PFSK-1 (cell line): Measurements from ENCODE around the gene NFATC2IP.

ENCODE experiments used
- FOXP2 ChIP-seq: optimal IDR thresholded peaks from 2 replicates; pipeline ENCODE3; 2011; ENCODE audit warnings: borderline replicate concordance, control low read depth, inconsistent platforms; ENCODE audit not compliant: insufficient read depth; ENCODE audit errors: extremely low read length, extremely low read depth
- POLR2AphosphoS5 ChIP-seq: IDR thresholded peaks from 2 replicates; pipeline ENCODE4 v1.6.1; 2012; ENCODE audit warnings: low read depth, mild to moderate bottlenecking, control low read depth, low read length, moderate library complexity
- SIN3A ChIP-seq: IDR thresholded peaks from 2 replicates; pipeline ENCODE4 v1.6.1; 2012; ENCODE audit warnings: mild to moderate bottlenecking, low read length, moderate library complexity, borderline replicate concordance; ENCODE audit not compliant: insufficient read depth
- TAF1 ChIP-seq: IDR thresholded peaks from 2 replicates; pipeline ENCODE4 v1.6.1; 2012; ENCODE audit warnings: low read length, control low read depth, borderline replicate concordance; ENCODE audit not compliant: insufficient read depth
- TF ChIP-seq, protein P1 (sequence below), 2 experiments: IDR thresholded peaks; 2 replicates each; pipeline versions ENCODE4 v1.6.1 to v1.8.0; 2011 to 2012; ENCODE audit warnings: low read depth in 2 of 2, low read length in 2 of 2, control low read depth in 1 of 2, inconsistent platforms in 1 of 2, mild to moderate bottlenecking in 1 of 2, moderate library complexity in 1 of 2; ENCODE audit not compliant: insufficient read depth in 1 of 2

NFATC2IP gene

DNA sequence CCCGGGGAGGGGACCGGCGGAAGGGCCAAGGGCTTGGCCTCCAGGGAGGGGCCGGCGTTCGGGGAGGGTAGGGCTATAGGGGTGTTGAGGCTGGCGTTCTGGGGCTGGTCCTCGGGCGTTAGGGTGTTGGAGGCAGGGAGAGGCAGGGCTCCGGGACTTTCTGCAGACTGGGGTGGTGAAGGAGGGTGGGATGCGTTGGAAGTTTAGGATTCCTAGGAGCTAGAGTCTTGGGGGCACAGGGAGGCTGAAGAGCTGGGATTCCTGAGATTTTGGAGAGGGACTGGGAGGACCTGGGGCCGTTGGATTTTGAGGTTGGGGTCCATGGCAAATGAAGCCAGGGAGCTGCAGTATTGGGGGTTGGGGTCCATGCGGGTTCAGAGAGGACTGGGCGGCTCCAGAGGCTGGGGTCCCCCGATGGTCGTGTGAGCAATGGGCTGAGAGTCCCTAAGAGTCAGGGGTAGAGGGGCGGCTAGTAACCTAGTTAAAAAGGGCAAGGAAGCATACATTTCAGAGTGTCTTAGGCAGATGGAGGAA lies 740 bp downstream of the NFATC2IP start:
- TF ChIP-seq SIN3A: no peak
- TF ChIP-seq POLR2AphosphoS5: no peak
- TF ChIP-seq, protein P1, sequence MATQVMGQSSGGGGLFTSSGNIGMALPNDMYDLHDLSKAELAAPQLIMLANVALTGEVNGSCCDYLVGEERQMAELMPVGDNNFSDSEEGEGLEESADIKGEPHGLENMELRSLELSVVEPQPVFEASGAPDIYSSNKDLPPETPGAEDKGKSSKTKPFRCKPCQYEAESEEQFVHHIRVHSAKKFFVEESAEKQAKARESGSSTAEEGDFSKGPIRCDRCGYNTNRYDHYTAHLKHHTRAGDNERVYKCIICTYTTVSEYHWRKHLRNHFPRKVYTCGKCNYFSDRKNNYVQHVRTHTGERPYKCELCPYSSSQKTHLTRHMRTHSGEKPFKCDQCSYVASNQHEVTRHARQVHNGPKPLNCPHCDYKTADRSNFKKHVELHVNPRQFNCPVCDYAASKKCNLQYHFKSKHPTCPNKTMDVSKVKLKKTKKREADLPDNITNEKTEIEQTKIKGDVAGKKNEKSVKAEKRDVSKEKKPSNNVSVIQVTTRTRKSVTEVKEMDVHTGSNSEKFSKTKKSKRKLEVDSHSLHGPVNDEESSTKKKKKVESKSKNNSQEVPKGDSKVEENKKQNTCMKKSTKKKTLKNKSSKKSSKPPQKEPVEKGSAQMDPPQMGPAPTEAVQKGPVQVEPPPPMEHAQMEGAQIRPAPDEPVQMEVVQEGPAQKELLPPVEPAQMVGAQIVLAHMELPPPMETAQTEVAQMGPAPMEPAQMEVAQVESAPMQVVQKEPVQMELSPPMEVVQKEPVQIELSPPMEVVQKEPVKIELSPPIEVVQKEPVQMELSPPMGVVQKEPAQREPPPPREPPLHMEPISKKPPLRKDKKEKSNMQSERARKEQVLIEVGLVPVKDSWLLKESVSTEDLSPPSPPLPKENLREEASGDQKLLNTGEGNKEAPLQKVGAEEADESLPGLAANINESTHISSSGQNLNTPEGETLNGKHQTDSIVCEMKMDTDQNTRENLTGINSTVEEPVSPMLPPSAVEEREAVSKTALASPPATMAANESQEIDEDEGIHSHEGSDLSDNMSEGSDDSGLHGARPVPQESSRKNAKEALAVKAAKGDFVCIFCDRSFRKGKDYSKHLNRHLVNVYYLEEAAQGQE (IDR thresholded peaks at IDR 0.05; ENCODE audit: insufficient read depth in 1 of 2, low read depth in 2 of 2, low read length in 2 of 2): no peak
- TF ChIP-seq TAF1: no peak
- TF ChIP-seq FOXP2: no peak

DNA sequence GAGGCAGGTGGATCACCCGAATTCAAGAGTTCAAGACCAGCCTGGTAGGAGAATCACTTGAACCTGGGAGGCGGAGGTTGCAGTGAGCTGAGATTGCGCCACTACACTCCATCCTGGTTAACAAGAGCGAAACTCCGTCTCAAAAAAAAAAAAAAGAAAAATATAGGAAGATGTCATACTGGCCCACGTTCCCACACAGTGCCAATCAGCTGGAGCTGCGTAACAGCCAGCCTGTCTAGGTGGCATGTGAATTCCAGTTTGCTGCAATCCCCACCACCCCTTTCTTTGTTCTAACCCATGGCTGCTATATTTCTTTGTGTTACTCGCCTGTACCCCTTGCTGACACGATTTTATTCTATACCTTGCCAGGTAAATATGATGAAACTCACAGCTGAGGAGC lies 7.5 kb downstream of the NFATC2IP start:
- TF ChIP-seq POLR2AphosphoS5: no peak
- TF ChIP-seq, protein P1 (IDR thresholded peaks at IDR 0.05; ENCODE audit: insufficient read depth in 1 of 2, low read depth in 2 of 2, low read length in 2 of 2): no peak

DNA sequence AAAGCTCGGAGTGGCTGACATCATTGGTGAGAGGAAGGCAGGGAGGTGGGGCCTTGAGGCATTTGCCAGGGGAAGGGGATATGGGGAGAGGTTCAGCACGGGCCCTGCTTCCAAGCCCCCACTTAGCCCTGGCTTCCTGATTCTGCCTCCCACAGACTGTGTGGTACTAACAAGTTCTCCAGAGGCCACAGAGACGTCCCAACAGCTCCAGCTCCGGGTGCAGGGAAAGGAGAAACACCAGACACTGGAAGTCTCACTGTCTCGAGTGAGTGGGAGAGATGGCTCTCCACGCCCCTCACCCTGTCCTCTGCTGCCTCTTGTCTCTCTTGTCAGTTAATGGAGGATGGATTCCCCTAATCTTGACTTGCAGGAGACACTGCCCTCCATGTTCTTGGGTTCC lies 8.1 kb downstream of the NFATC2IP start:
- TF ChIP-seq FOXP2 (no peak), TAF1 (no peak), POLR2AphosphoS5 (no peak), SIN3A (no peak)
- TF ChIP-seq, protein P1 (IDR thresholded peaks at IDR 0.05; ENCODE audit: insufficient read depth in 1 of 2, low read depth in 2 of 2, low read length in 2 of 2): no peak

DNA sequence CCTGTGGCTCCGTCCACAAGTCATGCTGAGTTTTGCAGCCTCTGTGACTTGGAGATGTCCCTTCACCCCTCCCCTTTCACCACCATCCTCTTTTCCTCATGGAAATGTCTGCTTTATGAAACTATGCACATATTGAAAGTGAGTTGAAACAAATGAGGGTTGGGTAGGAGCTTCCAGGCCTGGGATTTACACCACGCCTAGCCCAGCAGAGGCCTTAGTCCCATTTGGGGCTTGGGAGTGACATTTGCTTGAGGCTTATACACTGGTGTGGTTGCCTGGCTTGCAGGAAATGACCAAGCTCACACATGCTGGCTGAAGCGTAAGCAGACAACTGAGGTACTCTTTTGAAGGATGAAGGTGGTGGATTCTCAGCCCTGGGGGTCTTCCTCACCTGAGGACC lies 13.3 kb downstream of the NFATC2IP start:
- TF ChIP-seq POLR2AphosphoS5: 0 out of 2 replicates have a peak, but pooled peaks have one; percentile 30
- TF ChIP-seq TAF1: no peak
- TF ChIP-seq, protein P1 (IDR thresholded peaks at IDR 0.05; ENCODE audit: insufficient read depth in 1 of 2, low read depth in 2 of 2, low read length in 2 of 2): no peak

DNA sequence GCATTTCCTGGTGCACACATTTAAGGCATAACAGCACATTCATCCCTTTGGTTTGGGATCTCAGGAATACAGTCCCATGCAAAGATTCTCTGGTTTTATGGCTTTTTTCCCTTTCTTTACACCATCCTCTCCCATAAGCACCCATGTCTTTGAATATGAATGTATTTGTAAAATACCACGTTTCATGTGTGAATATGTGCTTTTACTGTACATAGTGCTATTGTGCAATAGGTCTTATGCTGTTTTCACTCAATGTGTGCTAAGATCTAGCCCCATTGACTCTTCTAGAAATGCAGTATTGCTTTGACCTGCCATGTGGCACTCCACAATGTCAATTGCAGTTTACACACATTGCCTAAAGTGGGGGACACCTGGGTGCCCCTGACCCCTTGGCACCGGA lies 13.8 kb downstream of the NFATC2IP start:
- TF ChIP-seq, protein P1 (IDR thresholded peaks at IDR 0.05; ENCODE audit: insufficient read depth in 1 of 2, low read depth in 2 of 2, low read length in 2 of 2): no peak
- TF ChIP-seq POLR2AphosphoS5 (no peak), SIN3A (no peak), FOXP2 (no peak), TAF1 (no peak)
